ENCODE data around the gene TSTD2.

DNA sequence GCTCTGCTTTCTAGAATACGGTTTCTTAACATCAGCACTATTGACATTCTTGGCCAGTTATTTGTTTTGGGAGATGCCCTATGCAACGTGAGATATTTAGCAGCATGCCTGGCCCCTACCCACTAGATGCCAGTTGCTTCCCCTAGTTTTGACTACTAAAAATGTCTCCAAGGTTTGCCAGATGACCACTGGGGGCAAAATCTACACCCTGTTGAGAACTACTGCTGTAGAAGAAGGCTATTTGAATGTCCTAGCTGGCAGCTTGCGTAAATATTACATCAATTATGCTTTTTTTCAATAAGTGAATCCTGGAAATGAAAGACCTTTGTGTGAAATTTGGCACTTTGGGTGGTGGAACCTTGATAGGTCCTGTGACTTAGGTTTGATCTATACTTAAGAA is 5.5 kb upstream of the TSTD2 start:
- TF ChIP-seq RAD21 (IDR thresholded peaks at IDR 0.05; ENCODE audit: low read length) (no peak), TAF1 (IDR thresholded peaks at IDR 0.05; ENCODE audit: borderline replicate concordance, low read depth, low read length) (no peak), RFX5 (IDR thresholded peaks at IDR 0.05; ENCODE audit: low read length) (no peak), TEAD4 (IDR thresholded peaks at IDR 0.05; ENCODE audit: borderline replicate concordance, insufficient read depth) (no peak)
- TF ChIP-seq, protein P1, sequence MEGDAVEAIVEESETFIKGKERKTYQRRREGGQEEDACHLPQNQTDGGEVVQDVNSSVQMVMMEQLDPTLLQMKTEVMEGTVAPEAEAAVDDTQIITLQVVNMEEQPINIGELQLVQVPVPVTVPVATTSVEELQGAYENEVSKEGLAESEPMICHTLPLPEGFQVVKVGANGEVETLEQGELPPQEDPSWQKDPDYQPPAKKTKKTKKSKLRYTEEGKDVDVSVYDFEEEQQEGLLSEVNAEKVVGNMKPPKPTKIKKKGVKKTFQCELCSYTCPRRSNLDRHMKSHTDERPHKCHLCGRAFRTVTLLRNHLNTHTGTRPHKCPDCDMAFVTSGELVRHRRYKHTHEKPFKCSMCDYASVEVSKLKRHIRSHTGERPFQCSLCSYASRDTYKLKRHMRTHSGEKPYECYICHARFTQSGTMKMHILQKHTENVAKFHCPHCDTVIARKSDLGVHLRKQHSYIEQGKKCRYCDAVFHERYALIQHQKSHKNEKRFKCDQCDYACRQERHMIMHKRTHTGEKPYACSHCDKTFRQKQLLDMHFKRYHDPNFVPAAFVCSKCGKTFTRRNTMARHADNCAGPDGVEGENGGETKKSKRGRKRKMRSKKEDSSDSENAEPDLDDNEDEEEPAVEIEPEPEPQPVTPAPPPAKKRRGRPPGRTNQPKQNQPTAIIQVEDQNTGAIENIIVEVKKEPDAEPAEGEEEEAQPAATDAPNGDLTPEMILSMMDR (IDR thresholded peaks at IDR 0.05): peak; percentile 39

All from SK-N-SH (cell line).